HUES6 (cell line): ENCODE results near the gene CSK.

ENCODE experiments used
- H3K27ac ChIP-seq: 2 replicates; pipeline ENCODE4 v1.7.0; 2013; ENCODE audit warnings: low read depth, mild to moderate bottlenecking, low read length, inconsistent platforms
- H3K27me3 ChIP-seq: 2 replicates; pipeline ENCODE4 v1.6.1; 2013; ENCODE audit warnings: low read length; ENCODE audit not compliant: control insufficient read depth, insufficient read depth
- H3K36me3 ChIP-seq: 2 replicates; pipeline ENCODE4 v1.6.1; 2013; ENCODE audit warnings: low read length; ENCODE audit not compliant: control insufficient read depth, insufficient read depth
- H3K4me1 ChIP-seq: 2 replicates; pipeline ENCODE4 v1.6.1; 2013; ENCODE audit warnings: low read length; ENCODE audit not compliant: control insufficient read depth, insufficient read depth
- H3K4me3 ChIP-seq: 2 replicates; pipeline ENCODE4 v1.5.1; 2013; ENCODE audit warnings: low read depth, low read length
- H3K9ac ChIP-seq: one replicate; pipeline ENCODE4 v1.6.1; 2013; ENCODE audit warnings: mild to moderate bottlenecking, low read length
- H3K9me3 ChIP-seq: 2 replicates; pipeline ENCODE4 v1.6.1; 2013; ENCODE audit warnings: low read depth, low read length; ENCODE audit not compliant: control insufficient read depth, insufficient read depth

CSK gene

DNA sequence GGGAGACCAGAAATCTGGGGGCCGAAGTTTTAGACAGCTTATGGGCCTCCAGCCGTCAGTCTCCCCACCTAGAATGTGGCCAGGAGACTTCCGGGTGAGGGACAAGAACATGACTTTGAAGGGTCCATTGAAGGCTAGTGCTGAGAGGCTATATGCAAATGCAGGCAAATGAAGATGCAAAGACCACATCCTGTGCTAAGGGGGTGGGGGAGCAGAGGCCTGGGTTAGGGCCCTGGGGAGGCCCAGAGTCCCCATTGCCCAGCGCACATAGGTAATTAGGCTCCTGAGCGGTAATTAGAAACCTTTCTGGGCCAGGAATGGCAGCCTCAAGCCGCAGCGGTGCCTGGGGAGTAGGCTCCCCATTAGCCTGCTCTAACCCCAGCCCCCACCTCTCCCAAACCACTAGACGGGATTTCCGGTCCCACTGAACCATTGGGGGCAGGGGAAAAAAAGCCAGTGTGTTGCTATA, 6.8 kb downstream of the CSK start:
- Histone ChIP-seq H3K4me3 (no peak overlapping the region), H3K9me3 (no peaks in the 10 kb centered on the region), H3K27me3 (no peaks in the 10 kb centered on the region), H3K27ac (no peak overlapping the region), H3K4me1 (peaks cover 51% of the 10 kb centered on the region), H3K36me3 (no peaks in the 10 kb centered on the region), H3K9ac (no peak overlapping the region)

DNA sequence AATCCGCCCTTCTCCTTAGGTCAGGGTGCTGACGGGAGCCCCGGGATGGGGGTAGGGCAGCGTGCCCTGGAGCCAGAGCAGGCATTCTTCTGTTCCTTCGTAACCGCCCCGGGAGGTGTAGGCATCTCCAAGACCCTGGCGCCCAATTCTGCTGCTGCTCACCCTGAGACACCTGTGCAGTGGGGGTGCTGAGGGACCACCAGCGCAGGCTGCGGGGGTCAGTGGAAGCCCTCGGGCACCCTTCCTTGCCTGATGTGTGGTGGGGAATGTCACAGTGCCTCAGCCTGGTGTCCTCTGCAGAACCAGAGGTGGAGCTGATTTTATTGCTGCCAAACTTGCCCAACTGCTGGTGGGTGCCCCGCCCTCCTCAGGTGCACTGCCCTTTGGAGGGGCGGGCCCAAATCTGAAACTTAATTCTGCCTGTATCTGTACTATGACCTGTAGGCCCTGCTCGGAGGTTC, 7.3 kb downstream of the CSK start:
- H3K36me3 ChIP-seq = no peaks in the 10 kb centered on the region
- H3K9me3 ChIP-seq = no peaks in the 10 kb centered on the region
- no peak overlapping the region for H3K9ac ChIP-seq
- H3K27ac ChIP-seq = no peak overlapping the region
- H3K27me3 ChIP-seq = no peaks in the 10 kb centered on the region
- peaks cover 48% of the 10 kb centered on the region for H3K4me1 ChIP-seq
- H3K4me3 ChIP-seq = no peak overlapping the region

DNA sequence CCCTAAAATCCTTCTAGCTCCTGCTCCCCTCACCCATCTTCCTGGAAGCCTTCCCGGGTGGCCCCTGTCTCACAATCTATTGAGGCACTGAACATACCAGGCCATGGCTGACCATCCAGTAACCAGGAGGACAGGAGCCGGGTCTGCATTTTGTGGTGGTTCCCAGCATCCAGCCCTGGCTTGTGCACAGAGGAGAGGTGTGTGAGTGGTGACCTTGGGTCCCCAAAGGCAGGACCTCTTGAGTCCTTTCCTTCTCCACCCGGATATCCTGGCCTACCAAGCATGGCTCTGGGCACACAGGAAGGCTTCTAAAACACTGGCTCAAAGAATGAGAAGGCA, 7.8 kb downstream of the CSK start:
- no peak overlapping the region for H3K4me3 ChIP-seq
- H3K27ac ChIP-seq = no peak overlapping the region
- H3K27me3 ChIP-seq = no peaks in the 10 kb centered on the region
- peaks cover 48% of the 10 kb centered on the region for H3K4me1 ChIP-seq
- no peaks in the 10 kb centered on the region for H3K36me3 ChIP-seq
- H3K9ac ChIP-seq = no peak overlapping the region
- H3K9me3 ChIP-seq = no peaks in the 10 kb centered on the region

DNA sequence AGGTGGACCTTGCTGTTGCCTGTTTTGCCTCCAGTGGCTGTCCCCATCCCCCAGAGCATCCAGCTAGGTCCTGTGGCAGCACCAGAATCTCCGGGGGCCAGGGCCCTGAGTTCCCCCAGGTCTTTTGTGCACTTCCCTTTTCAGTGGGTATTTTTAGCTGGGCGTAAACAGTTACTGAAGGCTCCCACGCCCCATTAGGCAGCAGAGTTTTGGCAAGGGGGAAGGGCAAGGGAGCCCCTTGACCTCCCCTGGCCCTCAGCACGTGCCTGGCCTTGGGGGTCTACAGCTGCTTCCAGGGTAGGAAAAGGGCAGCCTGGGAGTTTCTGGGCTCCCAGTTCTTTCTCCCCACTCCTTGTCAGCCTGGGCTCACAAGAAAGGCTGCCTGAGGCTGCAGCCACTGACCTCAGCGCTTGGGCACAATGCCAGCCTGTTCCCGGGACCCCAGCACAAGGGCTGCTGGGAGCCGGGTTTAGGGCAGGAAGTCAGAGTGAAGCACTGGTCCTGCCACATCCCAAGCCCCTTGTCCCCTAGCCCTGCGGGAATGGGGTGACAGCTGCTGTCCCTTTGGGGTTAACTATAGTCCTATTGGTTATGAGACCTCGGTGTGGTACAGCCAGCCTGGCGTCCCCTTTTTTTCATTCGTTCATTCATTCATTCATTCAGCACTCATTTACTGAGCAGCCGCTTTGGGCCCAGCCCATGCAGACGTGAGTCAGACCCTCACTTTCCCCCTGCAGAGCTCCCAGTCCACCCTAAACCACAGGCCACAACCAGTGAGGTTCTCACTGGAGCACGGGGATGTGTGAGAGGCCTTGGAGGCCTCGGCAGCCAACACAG, 8.4 kb downstream of the CSK start:
- H3K36me3 ChIP-seq = no peaks in the 10 kb centered on the region

DNA sequence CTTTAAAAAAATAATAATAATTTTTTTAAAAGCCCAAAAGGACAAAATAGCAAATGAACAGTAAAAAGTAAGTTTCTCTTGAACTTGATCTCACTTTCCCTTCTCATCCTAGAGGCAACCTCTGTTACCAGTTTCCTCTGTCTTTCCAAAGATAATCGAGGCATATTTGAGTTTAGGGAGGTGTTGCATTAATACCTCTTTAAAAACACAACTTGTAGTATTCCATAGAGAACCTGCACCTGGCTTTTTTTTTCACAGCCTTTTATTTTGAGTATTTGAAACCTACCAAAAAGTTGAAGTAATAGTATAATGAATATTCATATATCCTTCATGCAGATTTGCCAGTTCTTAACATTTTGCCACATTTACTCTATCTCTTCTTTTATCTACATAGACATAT, 9.1 kb downstream of the CSK start:
- Histone ChIP-seq H3K27me3 (no peaks in the 10 kb centered on the region), H3K4me1 (peaks cover 41% of the 10 kb centered on the region), H3K9me3 (no peaks in the 10 kb centered on the region), H3K27ac (no peak overlapping the region), H3K4me3 (no peak overlapping the region), H3K9ac (no peak overlapping the region), H3K36me3 (no peaks in the 10 kb centered on the region)

More for the DNA sequence above, 8.4 kb downstream of the CSK start:
- Histone ChIP-seq H3K4me1 (peaks cover 44% of the 10 kb centered on the region), H3K9ac (no peak overlapping the region), H3K27ac (no peak overlapping the region), H3K9me3 (no peaks in the 10 kb centered on the region), H3K4me3 (no peak overlapping the region), H3K27me3 (no peaks in the 10 kb centered on the region)

DNA sequence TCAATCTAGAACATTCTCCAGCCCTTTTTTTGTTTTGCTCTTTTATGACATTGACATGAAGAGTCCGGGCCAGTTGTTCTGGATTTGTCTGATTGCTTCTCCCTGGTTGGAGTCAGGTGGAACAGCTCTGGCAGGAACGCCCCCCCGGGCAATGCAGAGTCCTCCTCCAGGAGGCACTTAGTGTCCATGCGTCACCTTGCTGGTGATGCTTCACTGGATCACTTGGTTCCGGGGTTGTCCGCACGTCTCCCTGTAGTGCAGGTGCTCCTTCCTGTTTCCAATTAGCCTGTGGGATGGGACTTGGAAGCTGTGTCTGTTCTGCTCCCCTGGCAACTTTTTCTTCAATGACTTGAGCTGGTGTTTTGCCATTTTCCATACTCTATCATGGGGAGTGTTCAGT, 9.8 kb downstream of the CSK start:
- H3K9ac ChIP-seq = no peak overlapping the region
- H3K27me3 ChIP-seq = no peaks in the 10 kb centered on the region
- peaks cover 41% of the 10 kb centered on the region for H3K4me1 ChIP-seq
- H3K4me3 ChIP-seq = no peak overlapping the region
- H3K9me3 ChIP-seq = no peaks in the 10 kb centered on the region
- H3K36me3 ChIP-seq = no peaks in the 10 kb centered on the region
- no peak overlapping the region for H3K27ac ChIP-seq

DNA sequence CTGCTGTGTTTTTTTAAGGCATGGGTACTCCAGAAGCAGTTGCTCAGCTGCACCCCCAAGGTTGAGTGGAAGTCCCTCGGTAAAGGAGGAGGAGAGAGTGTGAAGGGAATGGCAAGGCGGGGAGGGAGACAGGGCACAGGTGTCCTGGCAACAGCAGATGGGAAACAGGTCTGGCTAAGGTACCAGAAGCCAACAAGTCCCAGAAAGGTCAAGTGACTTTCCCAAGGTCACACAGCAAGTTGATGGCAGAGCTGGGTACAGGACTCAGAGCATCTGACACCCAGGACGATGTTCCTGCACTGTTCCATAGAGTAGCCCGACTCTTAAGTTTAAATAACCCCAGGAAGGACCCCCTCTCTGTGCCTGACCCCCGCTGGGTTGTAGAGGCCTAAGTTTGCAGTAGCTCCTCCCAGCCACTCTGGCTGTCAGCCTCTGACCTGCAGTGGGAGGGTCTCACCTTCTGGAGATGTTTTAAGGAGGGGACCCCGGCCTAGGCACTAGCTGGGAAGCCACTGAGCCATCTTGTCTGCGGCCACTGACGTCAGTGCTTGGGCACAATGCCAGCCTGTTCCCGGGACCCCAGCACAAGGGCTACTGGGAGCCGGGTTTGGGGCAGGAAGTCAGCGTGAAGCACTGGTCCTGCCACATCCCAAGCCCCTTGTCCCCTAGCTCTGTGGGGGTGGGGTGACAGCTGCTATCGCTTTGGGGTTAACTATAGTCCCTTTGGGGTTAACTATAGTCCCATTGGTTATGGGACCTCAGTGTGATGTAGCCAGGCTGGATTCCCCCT, 10.5 kb downstream of the CSK start:
- H3K36me3 ChIP-seq = no peaks in the 10 kb centered on the region
- no peak overlapping the region for H3K4me3 ChIP-seq
- H3K27me3 ChIP-seq = no peaks in the 10 kb centered on the region
- no peaks in the 10 kb centered on the region for H3K9me3 ChIP-seq
- no peak overlapping the region for H3K27ac ChIP-seq
- no peak overlapping the region for H3K9ac ChIP-seq
- peaks cover 39% of the 10 kb centered on the region for H3K4me1 ChIP-seq

DNA sequence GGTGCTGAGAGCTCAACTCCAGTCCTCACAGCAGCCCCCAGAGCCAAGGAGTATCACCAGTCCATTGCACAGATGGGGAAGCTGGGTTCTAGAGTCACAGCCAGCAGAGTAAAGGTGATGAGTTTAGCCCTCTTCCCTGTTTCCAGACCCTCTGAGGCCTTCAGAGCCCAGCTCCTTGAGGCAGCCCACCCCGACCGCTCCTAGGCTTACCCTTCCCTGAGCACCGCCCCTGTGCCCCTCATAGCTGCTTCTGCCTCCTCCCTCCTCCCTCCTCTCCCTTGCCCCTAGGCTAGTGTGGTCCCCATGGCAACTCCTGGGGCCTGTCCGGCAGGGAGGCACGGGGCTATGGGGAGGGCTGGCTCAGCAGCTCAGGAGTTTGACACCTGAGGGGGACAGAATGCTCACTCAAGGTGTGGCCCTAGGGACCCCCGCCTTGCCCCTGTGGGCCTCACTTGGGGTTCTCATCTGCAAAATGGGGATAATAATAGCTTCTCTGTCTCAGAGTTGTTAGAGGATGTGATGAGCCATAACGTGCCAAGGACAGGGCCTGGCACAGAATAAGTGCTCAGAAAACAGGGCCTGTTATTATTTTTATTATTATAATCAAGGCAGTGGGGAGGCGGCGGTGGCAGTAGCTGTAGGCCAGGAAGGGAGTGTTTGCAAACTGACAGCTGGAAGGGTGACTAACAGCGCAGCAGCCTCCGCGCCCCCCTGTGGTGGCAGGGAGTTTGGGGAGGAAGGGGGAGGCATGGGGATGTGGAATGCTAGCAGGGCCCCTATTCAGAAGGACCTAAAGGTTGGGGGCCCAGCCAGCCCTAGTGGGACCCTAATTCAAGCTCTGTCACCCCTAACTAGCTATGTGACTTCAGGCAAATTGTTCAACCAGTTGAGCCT, 11.5 kb downstream of the CSK start:
- Histone ChIP-seq H3K4me3 (no peak overlapping the region), H3K27me3 (no peaks in the 10 kb centered on the region), H3K36me3 (peaks cover 3% of the 10 kb centered on the region; the same call in 1 of the 2 replicates), H3K9ac (no peak overlapping the region), H3K4me1 (peaks cover 31% of the 10 kb centered on the region), H3K27ac (no peak overlapping the region), H3K9me3 (no peaks in the 10 kb centered on the region)

DNA sequence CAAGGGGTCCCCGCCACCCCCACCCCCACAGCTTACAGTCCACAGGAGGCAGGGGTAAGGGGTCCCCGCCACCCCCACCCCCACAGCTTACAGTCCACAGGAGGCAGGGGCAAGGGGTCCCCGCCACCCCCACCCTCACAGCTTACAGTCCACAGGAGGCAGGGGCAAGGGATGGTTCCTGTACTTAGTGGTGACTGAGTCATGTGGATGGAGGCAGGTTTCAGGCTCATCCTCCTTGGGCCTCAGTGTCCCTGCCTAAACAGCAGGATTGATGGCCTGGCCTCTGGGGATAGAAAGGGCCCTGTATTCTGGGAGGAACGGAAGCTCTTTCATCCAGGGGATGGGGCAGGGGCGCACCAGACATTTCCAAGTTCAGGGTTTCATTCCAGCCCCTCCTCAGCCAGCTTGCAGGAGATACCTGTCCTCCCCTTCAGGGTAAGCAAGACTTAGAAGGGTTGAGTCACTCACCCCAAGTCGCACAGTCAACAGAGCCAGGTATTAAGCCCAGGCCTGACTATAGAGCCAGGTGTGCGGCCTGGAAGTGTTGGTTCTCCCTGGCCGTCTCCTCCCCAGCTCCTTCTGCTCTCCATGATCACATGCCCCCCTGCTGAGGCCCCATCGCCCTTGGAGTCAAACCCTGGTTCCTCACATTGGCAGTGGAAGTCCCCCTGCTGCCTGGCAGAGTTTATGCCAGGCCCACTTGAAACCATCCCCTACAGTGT, 12.5 kb downstream of the CSK start:
- H3K36me3 ChIP-seq = peaks cover 12% of the 10 kb centered on the region
- no peak overlapping the region for H3K27ac ChIP-seq
- H3K9ac ChIP-seq = no peak overlapping the region
- no peaks in the 10 kb centered on the region for H3K27me3 ChIP-seq
- H3K4me3 ChIP-seq = no peak overlapping the region
- H3K4me1 ChIP-seq = peaks cover 21% of the 10 kb centered on the region
- H3K9me3 ChIP-seq = no peaks in the 10 kb centered on the region

DNA sequence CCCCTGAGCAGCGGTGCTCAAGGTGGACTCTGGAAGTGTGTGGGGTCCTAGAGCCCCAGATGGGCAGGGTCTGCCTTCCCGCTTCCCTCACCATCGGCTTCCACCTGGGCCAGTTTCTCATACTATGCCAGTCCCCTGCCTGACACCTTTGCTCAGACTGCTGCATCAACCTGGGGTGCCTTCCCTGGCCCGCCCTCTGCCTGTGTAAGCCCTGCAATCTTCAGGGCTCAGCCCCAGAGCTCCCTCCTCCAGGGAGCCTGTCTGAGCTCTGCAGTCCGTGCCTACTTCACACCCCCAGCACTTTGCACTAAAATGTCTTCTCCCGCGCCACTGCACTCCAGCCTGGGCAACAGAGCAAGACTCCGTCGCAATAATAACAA, 13.1 kb downstream of the CSK start:
- Histone ChIP-seq H3K36me3 (peaks cover 17% of the 10 kb centered on the region), H3K9ac (no peak overlapping the region), H3K4me3 (no peak overlapping the region), H3K4me1 (peaks cover 19% of the 10 kb centered on the region; the same call in 1 of the 2 replicates), H3K9me3 (no peaks in the 10 kb centered on the region), H3K27me3 (no peaks in the 10 kb centered on the region), H3K27ac (no peak overlapping the region)
